SK-N-SH treated with all-trans-retinoic acid at 6 μM for 48 hours (cell line): ENCODE results near the gene AFAP1.

Experiments
- GLIS3 ChIP-seq: fragments of 250-450 bp; sonication (Bioruptor Pico); IDR thresholded peaks from 2 replicates; pipeline ENCODE4 v1.5.0; 2020; ENCODE audit warnings: mild to moderate bottlenecking, moderate library complexity
- PATZ1 ChIP-seq: fragments of 250-450 bp; sonication (Bioruptor Pico); IDR thresholded peaks from 2 replicates; pipeline ENCODE4 v1.8.0; 2020; ENCODE audit warnings: mild to moderate bottlenecking, moderate library complexity, borderline replicate concordance
- ZFP3 ChIP-seq: fragments of 250-450 bp; sonication (Bioruptor Pico); IDR thresholded peaks from 2 replicates; pipeline ENCODE4 v1.5.0; 2020; ENCODE audit warnings: mild to moderate bottlenecking, moderate library complexity
- ZFP30 ChIP-seq: fragments of 450-650 bp; formaldehyde crosslinking; IDR thresholded peaks from 2 replicates; pipeline ENCODE4 v1.5.0; 2022; ENCODE audit warnings: mild to moderate bottlenecking, moderate library complexity
- ZNF70 ChIP-seq: fragments of 450-650 bp; formaldehyde crosslinking; IDR thresholded peaks from 2 replicates; pipeline ENCODE4 v1.5.0; 2020; ENCODE audit warnings: mild to moderate bottlenecking, moderate library complexity

GRCh38 chr4:7766086-7766485 lies 173.6 kb downstream of the AFAP1 start:
- TF ChIP-seq ZNF70 (CRISPR knock-in tag) = no peak
- no peak for TF ChIP-seq PATZ1 (CRISPR knock-in tag)
- no peak for TF ChIP-seq ZFP30 (CRISPR knock-in tag)
- TF ChIP-seq GLIS3 (CRISPR knock-in tag) = no peak
- no peak for TF ChIP-seq ZFP3 (CRISPR knock-in tag)
